NCI-H2196 (cell line): ENCODE measurements around the gene WDR81.

Experiments used
- DNase-seq: peaks from one replicate; lab custom pipeline; 2025; ENCODE audit not compliant: unreplicated experiment; lab: John Stamatoyannopoulos, UW

WDR81 gene

GRCh38 chr17:1776857-1777256, 52.4 kb downstream of the WDR81 start:
- no peak for DNase-seq

- no peak for DNase-seq
Observed at GRCh38 chr17:1779571-1780131, 55.1 kb downstream of the WDR81 start.

GRCh38 chr17:1782171-1782567, 57.7 kb downstream of the WDR81 start:
- no peak for DNase-seq

GRCh38 chr17:1783271-1783670, 58.8 kb downstream of the WDR81 start:
- no peak for DNase-seq

- DNase-seq, result peak; percentile 60
Observed at GRCh38 chr17:1783834-1784611, 59.5 kb downstream of the WDR81 start.

- DNase-seq, result no peak
Observed at GRCh38 chr17:1785930-1786329, 61.4 kb downstream of the WDR81 start.

GRCh38 chr17:1786708-1787107, 62.2 kb downstream of the WDR81 start:
- DNase-seq, result no peak

- no peak for DNase-seq
Observed at GRCh38 chr17:1787301-1787902, 62.9 kb downstream of the WDR81 start.
